HuH-7.5 (cell line): Measurements from ENCODE around the gene ME3.
"Not testable (repeated sequence)": the region's sequence is repeated elsewhere in the genome, so short reads cannot be mapped to it uniquely, and the experiment has no call there.

Experiments used
- DNase-seq: peaks from one replicate; pipeline ENCODE4 v3.0.0; 2011; ENCODE audit warnings: low spot score

ME3 gene

GRCh38 chr11:86587264-86588193 lies 84.9 kb downstream of the ME3 start:
- no peak for DNase-seq

- no peak for DNase-seq
Observed at GRCh38 chr11:86586307-86586706, 86.1 kb downstream of the ME3 start.

- no peak for DNase-seq
Observed at GRCh38 chr11:86582898-86583297, 89.5 kb downstream of the ME3 start.

- no peak for DNase-seq
Observed at GRCh38 chr11:86580535-86580934, 91.9 kb downstream of the ME3 start.

- no peak for DNase-seq
Observed at GRCh38 chr11:86579406-86579731, 93.0 kb downstream of the ME3 start.

- no peak for DNase-seq
Observed at GRCh38 chr11:86578727-86579405, 93.5 kb downstream of the ME3 start.

- DNase-seq = no peak
Observed at GRCh38 chr11:86577644-86578636, 94.5 kb downstream of the ME3 start.

GRCh38 chr11:86576946-86577624 lies 95.3 kb downstream of the ME3 start:
- DNase-seq = no peak

- no peak for DNase-seq
Observed at GRCh38 chr11:86575927-86576326, 96.5 kb downstream of the ME3 start.

GRCh38 chr11:86575208-86575855 lies 97.1 kb downstream of the ME3 start:
- no peak for DNase-seq

GRCh38 chr11:86574493-86575207 lies 97.8 kb downstream of the ME3 start:
- DNase-seq = no peak

- DNase-seq = peak; percentile 37
Observed at GRCh38 chr11:86571273-86571948, 101.0 kb downstream of the ME3 start.

GRCh38 chr11:86570451-86570850 lies 102.0 kb downstream of the ME3 start:
- DNase-seq = no peak

- no peak for DNase-seq
Observed at GRCh38 chr11:86570020-86570419, 102.4 kb downstream of the ME3 start.

GRCh38 chr11:86569109-86569508 lies 103.3 kb downstream of the ME3 start:
- DNase-seq = no peak

- DNase-seq = no peak
Observed at GRCh38 chr11:86565801-86566312, 106.6 kb downstream of the ME3 start.

- no peak for DNase-seq
Observed at GRCh38 chr11:86565388-86565787, 107.0 kb downstream of the ME3 start.

GRCh38 chr11:86562842-86563241 lies 109.6 kb downstream of the ME3 start:
- not testable (repeated sequence) for DNase-seq

GRCh38 chr11:86559311-86559945 lies 113.0 kb downstream of the ME3 start:
- DNase-seq = no peak
